Stimulated activated naive CD8-positive, alpha-beta T cell treated with anti-CD3 and anti-CD28 coated beads, Interleukin-15, Interleukin-2, amounts not matched to agents 100 ng/mL and 50 ng/mL, for 24 hours (primary cell): ENCODE results near the gene SHC1.

Experiments
- H3K27ac Mint-ChIP-seq: one replicate; pipeline ENCODE4 v1.8.0; 2021; ENCODE audit warnings: mild to moderate bottlenecking, mixed read lengths
- H3K27me3 Mint-ChIP-seq: one replicate; pipeline ENCODE4 v1.8.0; 2021; ENCODE audit warnings: mixed read lengths
- H3K36me3 Mint-ChIP-seq: one replicate; pipeline ENCODE4 v1.8.0; 2021; ENCODE audit warnings: low read depth, mixed read lengths
- H3K4me1 Mint-ChIP-seq: one replicate; pipeline ENCODE4 v1.8.0; 2021; ENCODE audit warnings: low read depth, mixed read lengths
- H3K4me3 Mint-ChIP-seq: one replicate; pipeline ENCODE4 v1.8.0; 2021; ENCODE audit warnings: mild to moderate bottlenecking, mixed read lengths
- H3K9me3 Mint-ChIP-seq: one replicate; pipeline ENCODE4 v1.8.0; 2021; ENCODE audit warnings: mixed read lengths

SHC1 gene

DNA sequence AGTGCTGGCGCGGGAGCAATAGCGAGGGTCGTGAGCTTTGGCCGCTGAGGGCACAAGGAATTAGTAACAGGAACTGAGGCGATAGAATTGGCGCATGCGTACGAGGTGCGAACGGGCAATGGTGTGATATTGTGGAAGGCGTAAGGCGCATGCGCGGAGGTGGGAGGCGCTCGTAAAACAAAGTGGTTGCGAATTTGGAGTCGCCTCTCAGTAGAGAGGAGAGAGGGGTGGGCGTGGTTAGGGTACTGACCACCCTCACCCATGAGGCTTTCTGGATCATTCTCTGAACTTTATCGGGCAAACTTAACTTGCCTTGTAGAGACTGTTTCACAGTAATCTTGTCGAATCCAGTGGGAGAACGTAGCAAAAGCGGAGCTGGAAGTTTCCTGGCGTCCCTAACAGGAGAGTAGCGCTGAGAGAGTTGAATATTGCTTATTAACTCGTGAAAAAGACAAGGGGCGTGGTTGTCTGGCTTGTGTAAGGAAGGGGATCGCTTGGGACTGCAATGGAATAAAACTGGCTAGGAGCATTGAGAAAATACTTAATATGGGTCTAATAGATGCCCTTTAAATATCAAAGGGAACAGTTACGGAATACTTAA lies 4.4 kb upstream of the SHC1 start:
- Mint-ChIP-seq H3K27ac (no peak overlapping the region), H3K4me3 (no peak overlapping the region), H3K4me1 (peaks cover 32% of the 10 kb centered on the region), H3K9me3 (no peaks in the 10 kb centered on the region), H3K27me3 (no peaks in the 10 kb centered on the region), H3K36me3 (peaks cover 29% of the 10 kb centered on the region)

DNA sequence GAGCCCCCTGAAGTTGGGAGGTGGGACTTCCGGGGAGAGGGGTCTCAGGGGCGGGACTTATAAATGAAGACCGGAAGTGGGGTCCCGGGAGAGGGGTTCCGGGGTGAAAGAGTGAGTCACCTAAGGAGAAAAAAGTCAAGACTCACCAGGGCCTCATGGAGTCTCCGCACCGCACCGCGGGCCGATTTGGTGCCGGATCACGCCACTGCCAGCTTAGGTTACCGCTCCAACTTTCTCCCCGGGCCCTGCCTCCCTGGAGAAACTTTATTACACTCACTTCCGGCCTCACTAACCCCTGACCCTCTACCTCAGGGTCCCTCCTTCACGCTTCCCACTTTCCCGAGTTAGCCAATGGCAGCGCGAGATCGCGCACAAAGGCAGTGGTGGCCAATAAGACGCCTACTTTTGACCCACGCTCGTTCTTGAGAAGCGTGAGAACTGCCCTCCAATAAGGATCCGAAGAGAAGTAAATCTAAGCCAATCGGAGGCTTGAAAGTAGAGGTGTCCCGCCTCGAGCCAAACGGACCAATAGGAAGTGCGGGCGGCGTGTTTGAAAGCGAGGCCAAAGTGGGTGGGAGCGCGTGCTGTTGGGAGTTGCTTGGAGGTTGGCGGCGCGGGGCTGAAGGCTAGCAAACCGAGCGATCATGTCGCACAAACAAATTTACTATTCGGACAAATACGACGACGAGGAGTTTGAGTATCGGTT lies 3.7 kb upstream of the SHC1 start, which contains the start of gene CKS1B:
CKS1B (plus strand) TSS at position 580 of the 706 bp plus-strand sequence; CDS start at position 645, 65 bp downstream.
- Mint-ChIP-seq H3K4me3 (no peak within 1 kb of the TSS), H3K36me3 (peaks cover 28% of the 10 kb centered on the region), H3K27ac (no peak within 1 kb of the TSS), H3K9me3 (no peaks in the 10 kb centered on the region), H3K4me1 (peaks cover 37% of the 10 kb centered on the region), H3K27me3 (no peaks in the 10 kb centered on the region)

DNA sequence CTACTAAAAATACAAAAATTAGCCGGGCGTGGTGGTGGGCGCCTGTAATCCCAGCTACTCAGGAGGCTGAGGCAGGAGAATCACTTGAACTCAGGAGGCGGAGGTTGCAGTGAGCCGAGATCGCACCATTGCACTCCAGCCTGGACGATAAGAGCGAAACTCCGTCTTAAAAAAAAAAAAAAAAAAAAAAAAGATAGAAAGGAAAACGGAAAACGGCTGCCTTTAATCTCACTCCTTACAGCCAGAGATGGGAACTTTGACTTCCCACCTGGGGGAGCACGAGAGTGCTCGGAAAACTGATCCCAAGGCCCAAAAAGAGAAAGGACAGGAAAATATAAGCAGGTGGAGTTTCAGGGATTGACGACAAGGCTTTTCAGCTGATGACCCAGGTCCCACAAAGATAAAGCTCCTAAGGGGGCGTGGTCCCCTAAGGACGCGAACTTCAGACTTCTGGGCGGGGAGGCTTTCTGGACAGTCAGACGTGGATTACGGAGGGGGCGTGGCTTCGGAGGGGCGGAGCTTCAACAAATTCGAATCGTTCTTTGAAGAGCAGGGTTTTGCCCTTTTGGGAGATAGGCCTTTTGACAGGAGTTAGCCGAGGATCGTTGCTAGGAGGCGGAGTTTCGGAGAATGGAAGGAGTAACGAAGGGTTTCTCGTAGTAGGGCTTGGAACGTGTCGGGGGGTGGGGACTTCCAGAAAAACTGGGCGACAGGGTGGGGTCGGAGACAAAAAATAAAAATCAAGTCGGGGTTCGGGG lies 3.0 kb upstream of the SHC1 start:
- no peak overlapping the region for H3K4me3 Mint-ChIP-seq
- peaks cover 37% of the 10 kb centered on the region for H3K4me1 Mint-ChIP-seq
- no peaks in the 10 kb centered on the region for H3K27me3 Mint-ChIP-seq
- no peaks in the 10 kb centered on the region for H3K9me3 Mint-ChIP-seq
- H3K27ac Mint-ChIP-seq, result peak overlapping the region; percentile 59
- H3K36me3 Mint-ChIP-seq, result peaks cover 22% of the 10 kb centered on the region

DNA sequence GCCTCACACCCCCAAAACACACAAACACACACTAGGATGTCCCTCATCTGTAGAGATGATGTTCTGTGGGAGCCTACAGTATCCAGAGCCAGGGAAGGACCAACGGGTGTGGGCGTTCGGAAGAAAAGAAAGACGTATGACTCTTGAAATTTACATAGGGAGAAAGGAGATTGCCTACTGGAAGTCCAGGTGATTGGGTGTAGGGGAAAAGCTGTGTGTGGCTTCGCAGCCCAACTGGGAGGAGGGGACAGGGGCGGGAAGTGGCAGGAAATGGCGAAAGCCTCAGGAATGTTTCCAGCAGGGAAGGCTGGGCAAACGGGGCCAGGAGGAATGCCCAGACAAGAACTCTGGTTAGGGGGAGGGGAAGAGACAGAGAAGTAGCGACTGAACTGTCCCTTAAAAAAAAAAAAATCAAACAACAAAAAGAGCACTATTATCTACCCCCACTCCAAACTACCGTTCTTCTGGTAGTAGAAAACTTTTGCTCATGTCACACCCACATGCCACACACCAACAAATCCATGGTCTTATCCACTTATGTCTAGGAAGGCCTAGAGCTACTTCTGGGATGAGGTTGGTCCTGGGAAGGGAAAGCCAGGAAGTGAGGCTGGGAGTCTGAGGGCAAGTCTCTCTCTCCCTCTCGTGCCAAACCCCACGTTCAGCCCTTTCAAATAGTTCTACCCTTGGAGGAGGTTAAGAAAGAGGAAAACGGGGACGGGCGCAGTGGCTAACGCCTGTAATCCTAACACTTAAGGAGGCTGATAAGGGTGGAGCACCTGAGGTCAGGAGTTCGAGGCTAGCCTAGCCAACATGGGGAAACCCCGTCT lies 2.2 kb upstream of the SHC1 start:
- H3K27me3 Mint-ChIP-seq, result no peaks in the 10 kb centered on the region
- H3K27ac Mint-ChIP-seq, result peak overlapping the region; percentile 59
- H3K4me1 Mint-ChIP-seq, result peaks cover 35% of the 10 kb centered on the region
- no peaks in the 10 kb centered on the region for H3K9me3 Mint-ChIP-seq
- peaks cover 20% of the 10 kb centered on the region for H3K36me3 Mint-ChIP-seq
- H3K4me3 Mint-ChIP-seq, result no peak overlapping the region

DNA sequence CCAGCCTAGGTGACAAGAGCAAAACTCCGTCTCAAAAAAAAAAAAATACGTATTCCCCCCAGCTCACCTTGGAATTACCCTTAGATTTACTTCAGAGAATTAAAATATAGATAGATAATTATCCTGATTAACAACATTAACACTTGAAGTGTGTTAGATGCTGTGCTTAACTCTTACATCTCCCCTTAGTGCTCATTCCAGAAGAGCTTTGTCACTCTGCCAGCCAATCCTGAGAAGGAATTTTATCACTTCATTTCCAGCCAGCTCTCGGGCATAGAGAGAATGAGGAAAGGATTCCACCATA lies 1.6 kb upstream of the SHC1 start:
- no peaks in the 10 kb centered on the region for H3K9me3 Mint-ChIP-seq
- peak overlapping the region; percentile 59 for H3K27ac Mint-ChIP-seq
- peaks cover 18% of the 10 kb centered on the region for H3K36me3 Mint-ChIP-seq
- no peak overlapping the region for H3K4me3 Mint-ChIP-seq
- H3K4me1 Mint-ChIP-seq, result peaks cover 31% of the 10 kb centered on the region
- H3K27me3 Mint-ChIP-seq, result no peaks in the 10 kb centered on the region

DNA sequence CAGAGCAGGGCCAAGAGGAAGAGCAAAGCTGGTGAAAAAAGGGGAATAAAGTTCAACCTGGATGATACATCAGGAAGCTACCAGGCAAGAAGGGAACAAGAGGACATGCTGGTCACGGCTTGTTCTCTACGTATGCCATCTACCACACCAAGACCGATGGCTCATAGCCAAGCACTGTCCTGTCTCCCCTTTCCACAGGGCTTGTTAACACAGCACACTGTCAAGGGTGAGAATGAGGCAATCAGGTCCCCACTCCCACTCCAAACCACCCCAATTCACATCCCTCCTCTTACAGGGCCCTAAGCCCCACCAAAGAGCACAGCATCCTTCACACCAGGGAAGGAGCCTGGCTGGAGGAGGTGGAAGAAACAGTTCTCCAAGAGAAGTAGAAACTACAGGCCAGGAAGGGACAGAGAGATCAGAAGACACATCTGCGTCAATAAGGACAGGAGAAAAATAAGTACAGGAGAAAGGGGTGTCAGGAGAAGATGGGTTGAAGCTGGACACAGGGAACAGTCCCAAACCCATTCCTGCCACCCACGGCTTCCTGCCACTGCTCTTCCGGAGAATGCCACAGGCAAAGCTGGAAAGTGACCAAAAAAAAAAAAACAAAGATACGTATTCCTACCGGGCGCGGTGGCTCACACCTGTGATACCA lies 923 bp upstream of the SHC1 start:
- H3K4me3 Mint-ChIP-seq, result peak overlapping the region; percentile 33
- H3K4me1 Mint-ChIP-seq, result peaks cover 31% of the 10 kb centered on the region
- peak overlapping the region; percentile 90 for H3K27ac Mint-ChIP-seq
- H3K27me3 Mint-ChIP-seq, result no peaks in the 10 kb centered on the region
- H3K9me3 Mint-ChIP-seq, result no peaks in the 10 kb centered on the region
- H3K36me3 Mint-ChIP-seq, result peaks cover 18% of the 10 kb centered on the region

DNA sequence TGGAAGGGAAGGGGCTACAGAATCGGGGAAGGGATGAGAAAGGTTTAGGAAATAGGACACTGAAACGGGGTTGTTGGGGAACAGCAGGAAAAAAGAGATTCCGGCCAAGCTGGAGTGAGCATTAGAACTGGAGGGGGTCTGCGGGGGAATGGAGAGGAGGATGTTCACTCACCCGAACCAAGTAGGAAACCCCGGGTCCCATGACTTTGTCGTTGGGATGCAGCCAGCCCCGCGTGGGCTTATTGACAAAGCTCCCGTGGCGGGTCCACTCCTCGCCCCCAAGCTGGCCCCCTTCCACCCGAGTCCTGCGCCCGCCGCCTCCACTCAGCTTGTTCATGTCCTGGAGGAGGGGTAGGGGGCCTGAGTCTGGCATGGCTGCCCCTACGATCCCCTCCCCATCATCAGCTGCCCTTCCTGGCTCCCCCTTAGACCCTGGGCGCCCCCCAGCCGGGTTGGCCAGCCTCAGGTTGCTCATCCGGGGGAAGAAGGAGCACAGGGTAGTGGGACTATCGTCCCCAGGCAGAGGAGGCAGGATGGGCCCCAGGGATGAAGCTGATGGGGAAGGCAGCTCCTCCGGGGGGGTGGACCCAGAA lies 591 bp downstream of the SHC1 start:
- Mint-ChIP-seq H3K36me3 (peaks cover 27% of the 10 kb centered on the region), H3K27ac (peak overlapping the region; percentile 32), H3K27me3 (no peaks in the 10 kb centered on the region), H3K9me3 (no peaks in the 10 kb centered on the region), H3K4me1 (peaks cover 31% of the 10 kb centered on the region), H3K4me3 (no peak overlapping the region)

DNA sequence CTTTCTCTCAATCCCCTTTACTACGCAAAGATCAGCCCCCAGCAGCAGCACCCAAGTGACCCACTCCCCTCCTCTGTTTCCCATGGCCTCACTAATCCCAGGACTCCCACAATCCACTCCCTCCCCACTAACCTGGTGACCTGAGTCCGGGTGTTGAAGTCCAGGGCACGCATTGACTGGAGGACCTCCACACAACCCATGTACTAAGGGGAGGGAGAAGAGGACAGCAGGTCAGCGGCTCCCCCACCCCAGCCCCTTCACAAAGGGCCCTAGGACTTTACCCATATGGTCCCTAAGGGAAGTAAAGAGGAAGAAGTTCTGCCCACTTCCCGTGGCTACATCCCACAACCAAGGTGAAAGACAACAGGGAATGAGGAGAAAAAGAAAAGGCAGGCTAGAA lies 1.3 kb downstream of the SHC1 start:
- no peaks in the 10 kb centered on the region for H3K9me3 Mint-ChIP-seq
- no peaks in the 10 kb centered on the region for H3K27me3 Mint-ChIP-seq
- no peak overlapping the region for H3K4me3 Mint-ChIP-seq
- peaks cover 31% of the 10 kb centered on the region for H3K4me1 Mint-ChIP-seq
- H3K36me3 Mint-ChIP-seq, result peaks cover 32% of the 10 kb centered on the region
- peak overlapping the region; percentile 54 for H3K27ac Mint-ChIP-seq

DNA sequence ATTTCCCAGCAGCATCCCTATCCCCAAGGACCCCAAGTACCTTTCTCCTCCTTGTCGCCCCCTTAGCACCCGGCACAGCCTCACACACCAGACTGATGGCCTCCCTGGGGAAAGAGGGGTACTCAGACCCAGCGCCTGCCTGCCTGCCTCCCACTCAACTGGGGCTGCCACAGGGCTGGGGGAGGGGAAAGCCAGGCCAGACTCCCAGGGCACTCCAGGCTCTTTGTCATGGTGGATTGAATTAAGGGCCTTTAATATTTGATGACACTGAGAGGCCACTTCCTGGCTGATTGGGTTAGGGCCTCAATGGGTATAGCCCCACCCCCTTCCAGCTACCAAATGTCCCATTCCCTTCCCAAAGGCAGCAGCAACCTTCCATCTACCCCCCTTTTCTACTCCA lies 1.8 kb downstream of the SHC1 start:
- Mint-ChIP-seq H3K4me1 (peaks cover 34% of the 10 kb centered on the region), H3K4me3 (no peak overlapping the region), H3K27ac (peak overlapping the region; percentile 54), H3K36me3 (peaks cover 35% of the 10 kb centered on the region), H3K27me3 (no peaks in the 10 kb centered on the region), H3K9me3 (no peaks in the 10 kb centered on the region)

DNA sequence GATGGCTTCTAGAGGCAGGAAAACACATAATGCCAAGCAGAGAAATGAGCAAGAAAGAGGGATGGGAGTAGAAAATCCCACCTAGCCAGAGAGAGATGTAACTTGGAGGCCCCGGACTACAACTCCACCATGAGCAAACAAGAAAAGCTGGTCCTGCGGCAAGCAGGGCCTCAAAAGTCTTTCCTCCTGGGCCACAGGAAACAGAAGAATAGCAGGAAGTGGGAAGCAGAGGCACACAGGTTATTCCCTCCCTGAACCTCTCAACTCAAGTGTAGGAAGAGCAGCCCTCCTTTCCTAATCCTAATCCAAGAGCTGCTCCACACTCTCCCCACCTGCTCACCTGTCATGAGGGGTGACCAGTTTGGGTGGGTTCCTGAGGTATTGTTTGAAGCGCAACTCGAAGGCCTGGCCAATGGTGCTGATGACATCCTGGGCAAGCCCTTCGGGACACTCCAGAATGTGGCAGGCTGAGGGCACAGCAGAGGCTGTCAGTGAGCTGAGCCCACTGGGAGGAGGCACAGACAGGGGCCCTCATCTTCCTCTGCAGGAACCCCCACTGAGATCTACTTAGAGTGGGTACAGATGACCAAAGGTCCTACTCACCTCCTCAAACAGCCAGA lies 3.1 kb downstream of the SHC1 start:
- H3K4me3 Mint-ChIP-seq, result no peak overlapping the region
- no peaks in the 10 kb centered on the region for H3K27me3 Mint-ChIP-seq
- H3K9me3 Mint-ChIP-seq, result no peaks in the 10 kb centered on the region
- peaks cover 40% of the 10 kb centered on the region for H3K4me1 Mint-ChIP-seq
- H3K27ac Mint-ChIP-seq, result no peak overlapping the region
- peaks cover 45% of the 10 kb centered on the region for H3K36me3 Mint-ChIP-seq

DNA sequence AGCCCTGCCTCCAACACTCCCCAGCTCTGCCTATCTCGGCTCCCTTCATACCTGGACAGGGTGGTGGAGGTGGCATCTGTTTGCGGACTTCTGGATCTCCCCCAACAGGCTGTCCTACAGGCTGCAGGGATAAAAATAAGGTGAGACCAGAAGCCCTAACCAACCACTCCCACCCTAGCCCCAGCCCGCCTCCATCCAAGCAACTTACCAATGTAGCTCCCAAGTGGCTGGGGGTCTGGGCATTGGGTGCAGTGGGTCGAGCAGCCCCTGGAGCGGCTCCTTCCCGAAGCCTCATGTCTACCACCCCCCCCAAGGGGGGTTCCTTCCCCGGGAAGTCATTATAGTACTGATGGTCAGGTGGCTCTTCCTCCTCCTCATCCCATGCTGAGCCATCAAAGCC lies 4.4 kb downstream of the SHC1 start:
- no peak overlapping the region for H3K27ac Mint-ChIP-seq
- H3K36me3 Mint-ChIP-seq, result peaks cover 40% of the 10 kb centered on the region
- H3K4me1 Mint-ChIP-seq, result peaks cover 31% of the 10 kb centered on the region
- no peaks in the 10 kb centered on the region for H3K27me3 Mint-ChIP-seq
- H3K9me3 Mint-ChIP-seq, result no peaks in the 10 kb centered on the region
- no peak overlapping the region for H3K4me3 Mint-ChIP-seq

DNA sequence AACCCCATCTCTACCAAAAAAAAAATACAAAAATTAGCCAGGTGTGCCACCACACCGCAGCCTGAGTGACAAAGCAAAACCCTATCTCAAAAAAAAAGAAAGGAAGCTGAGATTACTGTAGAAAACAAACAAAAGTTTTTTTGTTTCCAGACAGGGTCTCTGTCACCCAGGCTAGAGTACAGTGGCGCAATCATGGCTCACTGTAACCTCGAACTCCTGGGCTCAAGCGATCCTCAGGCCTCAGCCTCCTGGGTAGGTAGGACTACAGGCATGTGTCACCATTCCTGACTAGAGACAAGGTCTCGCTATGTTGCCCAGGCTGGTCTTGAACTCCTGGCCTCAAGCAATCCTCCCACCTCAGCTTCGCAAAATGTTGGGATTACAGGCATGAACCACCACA lies 6.2 kb downstream of the SHC1 start:
- Mint-ChIP-seq H3K27ac (peak overlapping the region; percentile 60), H3K4me3 (no peak overlapping the region), H3K36me3 (peaks cover 38% of the 10 kb centered on the region), H3K4me1 (peaks cover 32% of the 10 kb centered on the region), H3K27me3 (no peaks in the 10 kb centered on the region), H3K9me3 (no peaks in the 10 kb centered on the region)

DNA sequence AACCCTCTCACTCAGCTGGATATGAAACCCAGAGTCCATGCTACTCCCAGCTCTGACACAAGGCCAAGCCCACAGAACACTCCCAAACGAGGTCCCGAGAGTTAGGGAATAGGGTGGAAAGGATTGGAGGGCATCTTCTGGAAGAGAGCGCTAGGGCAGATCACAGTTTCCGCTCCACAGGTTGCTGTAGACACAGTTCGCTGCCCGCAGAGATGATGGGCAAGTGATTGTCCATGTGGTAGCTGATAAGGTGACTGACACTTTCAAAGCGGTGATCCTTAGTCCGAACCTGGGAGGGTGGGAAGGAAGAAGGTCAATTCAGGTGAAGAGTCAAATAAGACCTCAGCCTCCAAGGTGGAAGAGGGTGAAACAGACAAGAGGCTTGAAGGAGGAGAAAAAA lies 6.9 kb downstream of the SHC1 start:
- no peaks in the 10 kb centered on the region for H3K9me3 Mint-ChIP-seq
- peaks cover 37% of the 10 kb centered on the region for H3K36me3 Mint-ChIP-seq
- H3K27ac Mint-ChIP-seq, result peak overlapping the region; percentile 60
- H3K4me1 Mint-ChIP-seq, result peaks cover 30% of the 10 kb centered on the region
- no peaks in the 10 kb centered on the region for H3K27me3 Mint-ChIP-seq
- H3K4me3 Mint-ChIP-seq, result no peak overlapping the region
